GM23248 (cell line): ENCODE data around the gene DCHS2. TPM values are rescaled to one million over a fixed set of nuclear protein-coding genes. Genes with fewer than 3 reads are reported as not detected.

Source experiments
- DNase-seq: peaks from one replicate; pipeline ENCODE4 v3.0.0-alpha.2; 2015
- H2AFZ ChIP-seq: fragments of 200-600 bp; sonication (generic); 2 replicates; pipeline ENCODE4 v1.6.1; 2016; ENCODE audit warnings: antibody characterized with exemption
- H3F3A ChIP-seq: fragments of 200-600 bp; sonication (generic); 2 replicates; pipeline ENCODE4 v1.6.1; 2016; ENCODE audit warnings: mild to moderate bottlenecking, antibody characterized with exemption, mixed run types; ENCODE audit not compliant: insufficient read depth
- H3K27ac ChIP-seq: fragments of 200-600 bp; sonication (generic); 2 replicates; pipeline ENCODE4 v1.5.1; 2016; ENCODE audit warnings: mild to moderate bottlenecking
- H3K27me3 ChIP-seq: fragments of 200-600 bp; sonication (generic); replicated peaks from 2 replicates; pipeline ENCODE4 v1.6.1; 2016; ENCODE audit warnings: mild to moderate bottlenecking; ENCODE audit not compliant: insufficient read depth
- H3K36me3 ChIP-seq: fragments of 200-600 bp; sonication (generic); 2 replicates; pipeline ENCODE4 v1.6.1; 2016; ENCODE audit warnings: low read depth, mild to moderate bottlenecking
- H3K4me1 ChIP-seq: fragments of 200-600 bp; sonication (generic); 2 replicates; pipeline ENCODE4 v1.6.1; 2016; ENCODE audit warnings: mild to moderate bottlenecking; ENCODE audit not compliant: insufficient read depth
- H3K4me2 ChIP-seq: fragments of 200-600 bp; sonication (generic); one replicate; pipeline ENCODE4 v1.6.1; 2016; ENCODE audit warnings: mild to moderate bottlenecking; ENCODE audit not compliant: unreplicated experiment
- H3K4me3 ChIP-seq: fragments of 200-600 bp; sonication (generic); 2 replicates; pipeline ENCODE4 v1.5.1; 2016; ENCODE audit warnings: mild to moderate bottlenecking
- H3K79me2 ChIP-seq: fragments of 200-600 bp; sonication (generic); 2 replicates; pipeline ENCODE4 v1.6.1; 2016; ENCODE audit warnings: mild to moderate bottlenecking; ENCODE audit not compliant: insufficient read depth
- H3K9ac ChIP-seq: fragments of 200-600 bp; sonication (generic); 2 replicates; pipeline ENCODE4 v1.6.1; 2016; ENCODE audit warnings: mild to moderate bottlenecking
- H3K9me2 ChIP-seq: fragments of 200-600 bp; sonication (generic); 2 replicates; pipeline ENCODE4 v1.6.1; 2016; ENCODE audit warnings: mixed run types, mild to moderate bottlenecking, moderate library complexity; ENCODE audit not compliant: insufficient read depth
- H3K9me3 ChIP-seq: fragments of 200-600 bp; sonication (generic); one replicate; pipeline ENCODE4 v1.6.1; 2017; ENCODE audit warnings: low read depth
- H4K20me1 ChIP-seq: fragments of 200-600 bp; sonication (generic); 2 replicates; pipeline ENCODE4 v1.6.0; 2016; ENCODE audit not compliant: insufficient read depth
- EZH2 ChIP-seq: fragments of 200-600 bp; sonication (generic); IDR thresholded peaks from 2 replicates; pipeline ENCODE4 v1.6.1; 2018; ENCODE audit warnings: antibody characterized with exemption, mild to moderate bottlenecking; ENCODE audit not compliant: insufficient read depth, poor library complexity, severe bottlenecking
- EZH2phosphoT487 ChIP-seq: fragments of 200-600 bp; sonication (generic); IDR thresholded peaks from 2 replicates; pipeline ENCODE4 v1.6.1; 2018; ENCODE audit warnings: antibody characterized with exemption, moderate library complexity, mild to moderate bottlenecking, low read depth; ENCODE audit not compliant: insufficient read depth
- WGBS, 2 experiments: methylation state at CpG; one replicate each; pipeline ENCODE4 v1.1.6; 2015 to 2017; ENCODE audit warnings: low lambda C conversion rate in 2 of 2, low coverage in 1 of 2; ENCODE audit errors: missing lambda C conversion rate in 2 of 2; 5-methylcytosine and 5-hydroxymethylcytosine counted together
- in situ Hi-C: fragments of 300-500 bp; cut with MboI; formaldehyde crosslinking; loops from 2 replicates; pipeline ENCODE4 v1.15.0; 2020
- polyA plus RNA-seq: library from polyadenylated mRNA; unstranded; fragments of >200 nt; fragmentation: Nextera tagmentation; extraction: Ambion mirVana; gene quantifications from 2 replicates; pipeline ENCODE4 v1.2.1, GENCODE V29; 2016
- total RNA-seq: library from RNA; depleted of rRNA; stranded (reverse); fragments of >200 nt; shearing (Covaris generic); gene quantifications from 2 replicates; pipeline ENCODE4 v1.2.3, GENCODE V29; 2014

Gene DCHS2
- total and polyA plus RNA-seq, 2 experiments from 2014 or later: not detected

- Histone ChIP-seq H3K9ac (no peak overlapping the region), H4K20me1 (no peaks in the 10 kb centered on the region), H3K9me3 (no peaks in the 10 kb centered on the region), H3F3A (no peaks in the 10 kb centered on the region), H3K27ac (no peak overlapping the region), H3K4me2 (no peak overlapping the region), H3K36me3 (no peaks in the 10 kb centered on the region), H3K27me3 (0 out of 2 replicates have a peak, but pooled peaks cover 3% of the 10 kb centered on the region), H3K79me2 (no peaks in the 10 kb centered on the region), H3K4me1 (no peaks in the 10 kb centered on the region), H2AFZ (no peak overlapping the region), H3K9me2 (no peaks in the 10 kb centered on the region), H3K4me3 (no peak overlapping the region)
- in situ Hi-C loops: no loop called here
- no peak for TF ChIP-seq EZH2phosphoT487
- no peak for TF ChIP-seq EZH2
- no peak for DNase-seq
- WGBS, 2 experiments: 84 to 86% methylated on average over 3 of the region's 3 CpGs
Measured at GRCh38 chr4:154390324-154390723, 101.3 kb downstream of the DCHS2 start.

GRCh38 chr4:154389148-154389547 is 102.5 kb downstream of the DCHS2 start:
- H3K27ac ChIP-seq: no peak overlapping the region

GRCh38 chr4:154384012-154384411 is 107.6 kb downstream of the DCHS2 start:
- Histone ChIP-seq H3K27ac (no peak overlapping the region), H2AFZ (no peak overlapping the region), H4K20me1 (no peaks in the 10 kb centered on the region), H3K4me3 (no peak overlapping the region), H3K27me3 (no peaks in the 10 kb centered on the region), H3K36me3 (no peaks in the 10 kb centered on the region), H3F3A (no peaks in the 10 kb centered on the region), H3K9ac (no peak overlapping the region), H3K9me2 (no peaks in the 10 kb centered on the region), H3K4me2 (no peak overlapping the region), H3K79me2 (no peaks in the 10 kb centered on the region), H3K4me1 (no peaks in the 10 kb centered on the region), H3K9me3 (no peaks in the 10 kb centered on the region)
- TF ChIP-seq EZH2phosphoT487 (no peak), EZH2 (no peak)
- no peak for DNase-seq
- WGBS, 2 experiments: 32 to 36% methylated on average over 4 of the region's 4 CpGs
- in situ Hi-C loops: no loop called here

More at GRCh38 chr4:154389148-154389547, 102.5 kb downstream of the DCHS2 start:
- H3K79me2 ChIP-seq: no peaks in the 10 kb centered on the region
- TF ChIP-seq EZH2phosphoT487 (no peak), EZH2 (no peak)
- no peaks in the 10 kb centered on the region for H3K4me1 ChIP-seq
- H3K9me3 ChIP-seq: no peaks in the 10 kb centered on the region
- DNase-seq: no peak
- H3K36me3 ChIP-seq: no peaks in the 10 kb centered on the region
- H3K4me3 ChIP-seq: no peak overlapping the region
- no peaks in the 10 kb centered on the region for H3F3A ChIP-seq
- H3K27me3 ChIP-seq: no peaks in the 10 kb centered on the region
- no peak overlapping the region for H3K9ac ChIP-seq
- H3K4me2 ChIP-seq: no peak overlapping the region
- no peaks in the 10 kb centered on the region for H3K9me2 ChIP-seq
- in situ Hi-C loops: no loop called here
- no peak overlapping the region for H2AFZ ChIP-seq
- no peaks in the 10 kb centered on the region for H4K20me1 ChIP-seq

GRCh38 chr4:154376486-154376885 is 115.1 kb downstream of the DCHS2 start:
- no peaks in the 10 kb centered on the region for H3K36me3 ChIP-seq
- H3K9ac ChIP-seq: no peak overlapping the region
- H2AFZ ChIP-seq: no peak overlapping the region
- H3K27me3 ChIP-seq: no peaks in the 10 kb centered on the region
- no peaks in the 10 kb centered on the region for H3F3A ChIP-seq
- in situ Hi-C loops: no loop called here
- WGBS, 2 experiments: 82 to 97% methylated on average over 1 of the region's 1 CpG
- no peaks in the 10 kb centered on the region for H3K9me3 ChIP-seq
- H4K20me1 ChIP-seq: no peaks in the 10 kb centered on the region
- no peaks in the 10 kb centered on the region for H3K79me2 ChIP-seq
- no peaks in the 10 kb centered on the region for H3K9me2 ChIP-seq
- no peak for DNase-seq
- H3K4me3 ChIP-seq: no peak overlapping the region
- H3K27ac ChIP-seq: no peak overlapping the region
- TF ChIP-seq EZH2phosphoT487 (no peak), EZH2 (no peak)
- no peak overlapping the region for H3K4me2 ChIP-seq
- no peaks in the 10 kb centered on the region for H3K4me1 ChIP-seq

- Histone ChIP-seq H4K20me1 (no peaks in the 10 kb centered on the region), H3K4me2 (no peak overlapping the region), H3K4me3 (no peak overlapping the region), H3K79me2 (no peaks in the 10 kb centered on the region), H3K27ac (no peak overlapping the region), H3K4me1 (no peaks in the 10 kb centered on the region), H3K36me3 (no peaks in the 10 kb centered on the region), H3K27me3 (0 out of 2 replicates have a peak, but pooled peaks cover 7% of the 10 kb centered on the region), H3K9me3 (no peaks in the 10 kb centered on the region), H3K9me2 (no peaks in the 10 kb centered on the region), H3K9ac (no peak overlapping the region), H2AFZ (no peak overlapping the region), H3F3A (no peaks in the 10 kb centered on the region)
- 45 to 48% methylated on average over 4 of the region's 4 CpGs for WGBS, 2 experiments
- in situ Hi-C loops: no loop called here
- TF ChIP-seq EZH2phosphoT487: no peak
- no peak for TF ChIP-seq EZH2
- no peak for DNase-seq
Measured at GRCh38 chr4:154368060-154368459, 123.5 kb downstream of the DCHS2 start.
